ENCODE data around the gene PAPPA2.

- TF ChIP-seq, protein P1, sequence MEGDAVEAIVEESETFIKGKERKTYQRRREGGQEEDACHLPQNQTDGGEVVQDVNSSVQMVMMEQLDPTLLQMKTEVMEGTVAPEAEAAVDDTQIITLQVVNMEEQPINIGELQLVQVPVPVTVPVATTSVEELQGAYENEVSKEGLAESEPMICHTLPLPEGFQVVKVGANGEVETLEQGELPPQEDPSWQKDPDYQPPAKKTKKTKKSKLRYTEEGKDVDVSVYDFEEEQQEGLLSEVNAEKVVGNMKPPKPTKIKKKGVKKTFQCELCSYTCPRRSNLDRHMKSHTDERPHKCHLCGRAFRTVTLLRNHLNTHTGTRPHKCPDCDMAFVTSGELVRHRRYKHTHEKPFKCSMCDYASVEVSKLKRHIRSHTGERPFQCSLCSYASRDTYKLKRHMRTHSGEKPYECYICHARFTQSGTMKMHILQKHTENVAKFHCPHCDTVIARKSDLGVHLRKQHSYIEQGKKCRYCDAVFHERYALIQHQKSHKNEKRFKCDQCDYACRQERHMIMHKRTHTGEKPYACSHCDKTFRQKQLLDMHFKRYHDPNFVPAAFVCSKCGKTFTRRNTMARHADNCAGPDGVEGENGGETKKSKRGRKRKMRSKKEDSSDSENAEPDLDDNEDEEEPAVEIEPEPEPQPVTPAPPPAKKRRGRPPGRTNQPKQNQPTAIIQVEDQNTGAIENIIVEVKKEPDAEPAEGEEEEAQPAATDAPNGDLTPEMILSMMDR (conservative IDR thresholded peaks at IDR 0.05; ENCODE audit: low read depth, low read length) = no peak
- no peak for TF ChIP-seq EZH2 (IDR thresholded peaks at IDR 0.05; ENCODE audit: borderline replicate concordance, low read depth, low read length, poor library complexity, severe bottlenecking)
These were observed 207.9 kb downstream of the PAPPA2 start for GRCh38 chr1:176670853-176671252.
